H1 (cell line): Measurements from ENCODE around the gene SDHAF2. TPM values are rescaled to one million over a fixed set of nuclear protein-coding genes. Genes with fewer than 3 reads are reported as not detected.

Source experiments
- polyA plus RNA-seq, 7 experiments: library from polyadenylated mRNA; depleted of rRNA in 3 of 7; stranded (reverse) in 5 of 7; unstranded in 2 of 7; fragments of >200 nt in 5 of 7; fragments of 200-250 nt in 2 of 7; gene quantifications; 1 replicate in 5 of 7; 2 replicates in 1 of 7; 4 replicates in 1 of 7; pipeline versions ENCODE4 v1.2.1 to v1.2.3, GENCODE V29; 2011 to 2013; ENCODE audit warnings: missing spikeins in 2 of 7, mixed read lengths in 2 of 7
- small RNA-seq: library from polyadenylated mRNA; stranded (forward); fragments of <200 nt; extraction: miRNeasy Mini kit (QIAGEN cat#:217004); gene quantifications from one replicate; pipeline ENCODE3, GENCODE V24; 2013; ENCODE audit not compliant: insufficient read depth
- total RNA-seq: library from RNA; stranded (reverse); fragmentation: NEBNext Ultra II Directional; extraction: Animal tissue kit (Norgen Biotek cat#: 25700); gene quantifications from 2 replicates; pipeline ENCODE4 v1.2.1, GENCODE V29; 2021

The SDHAF2 gene
- total and polyA plus RNA-seq, 2 of the 8 experiments (the other 6 are each of a cell fraction or from before 2014, with no cell fraction given), result 41.0 to 114 TPM

Small RNAs within 50 kb of the gene (small RNA-seq; reads per million reads assigned to genes)
- not detected for gene RN7SL23P

Other genes with a start within 250 kb of the SDHAF2 start
- gene PGA3, start 226.6 kb upstream of the SDHAF2 start, total RNA-seq, result not detected in 2 replicates
- gene PGA3, start 226.6 kb upstream of the SDHAF2 start, polyA plus RNA-seq (2011; rRNA removed), result 0.20 TPM in 1 of 2 replicates, not detected in the other
- not detected in 2 replicates for gene PGA4, start 207.8 kb upstream of the SDHAF2 start, total RNA-seq
- 1.3 and 2.0 TPM in 2 replicates for gene PGA4, start 207.8 kb upstream of the SDHAF2 start, polyA plus RNA-seq (2011; rRNA removed)
- 0.67 and 0.84 TPM in 2 replicates for gene PGA5, start 188.9 kb upstream of the SDHAF2 start, total RNA-seq
- 2.0 and 2.5 TPM in 2 replicates for gene PGA5, start 188.9 kb upstream of the SDHAF2 start, polyA plus RNA-seq (2011; rRNA removed)
- 12.3 and 14.5 TPM in 2 replicates for gene VWCE, start 134.8 kb upstream of the SDHAF2 start, total RNA-seq
- gene VWCE, start 134.8 kb upstream of the SDHAF2 start, polyA plus RNA-seq (2011; rRNA removed), result 9.5 and 16.8 TPM in 2 replicates
- 275 and 283 TPM in 2 replicates for gene DDB1, start 97.0 kb upstream of the SDHAF2 start, total RNA-seq
- gene DDB1, start 97.0 kb upstream of the SDHAF2 start, polyA plus RNA-seq (2011; rRNA removed), result 239 and 306 TPM in 2 replicates
- 53.5 and 56.0 TPM in 2 replicates for gene TKFC, start 96.9 kb upstream of the SDHAF2 start, total RNA-seq
- 55.0 and 84.1 TPM in 2 replicates for gene TKFC, start 96.9 kb upstream of the SDHAF2 start, polyA plus RNA-seq (2011; rRNA removed)
- 29.6 and 32.5 TPM in 2 replicates for gene CYB561A3, start 68.2 kb upstream of the SDHAF2 start, total RNA-seq
- 41.2 and 58.0 TPM in 2 replicates for gene CYB561A3, start 68.2 kb upstream of the SDHAF2 start, polyA plus RNA-seq (2011; rRNA removed)
- gene TMEM138, start 67.8 kb upstream of the SDHAF2 start, total RNA-seq, result 32.9 and 35.3 TPM in 2 replicates
- gene TMEM138, start 67.8 kb upstream of the SDHAF2 start, polyA plus RNA-seq (2011; rRNA removed), result 48.6 and 59.0 TPM in 2 replicates
- 20.7 and 24.3 TPM in 2 replicates for gene TMEM216, start 37.5 kb upstream of the SDHAF2 start, total RNA-seq
- 71.3 and 103 TPM in 2 replicates for gene TMEM216, start 37.5 kb upstream of the SDHAF2 start, polyA plus RNA-seq (2011; rRNA removed)
- gene CPSF7, start 149 bp upstream of the SDHAF2 start, total RNA-seq, result 95.9 and 96.7 TPM in 2 replicates
- 122 and 192 TPM in 2 replicates for gene CPSF7, start 149 bp upstream of the SDHAF2 start, polyA plus RNA-seq (2011; rRNA removed)
- 0.47 and 0.61 TPM in 2 replicates for gene LRRC10B, start 78.6 kb downstream of the SDHAF2 start, total RNA-seq
- 0.71 and 1.1 TPM in 2 replicates for gene LRRC10B, start 78.6 kb downstream of the SDHAF2 start, polyA plus RNA-seq (2011; rRNA removed)
- 10.5 and 10.6 TPM in 2 replicates for gene SYT7, start 151.0 kb downstream of the SDHAF2 start, total RNA-seq
- 9.6 and 14.4 TPM in 2 replicates for gene SYT7, start 151.0 kb downstream of the SDHAF2 start, polyA plus RNA-seq (2011; rRNA removed)